GM19452 (cell line): ENCODE measurements around the gene PTPRM.

Experiments
- ATAC-seq: cut with Tn5 transposase; IDR thresholded peaks from one replicate; pipeline ENCODE4 v1.9.1; 2021; ENCODE audit not compliant: unreplicated experiment

Gene PTPRM

DNA sequence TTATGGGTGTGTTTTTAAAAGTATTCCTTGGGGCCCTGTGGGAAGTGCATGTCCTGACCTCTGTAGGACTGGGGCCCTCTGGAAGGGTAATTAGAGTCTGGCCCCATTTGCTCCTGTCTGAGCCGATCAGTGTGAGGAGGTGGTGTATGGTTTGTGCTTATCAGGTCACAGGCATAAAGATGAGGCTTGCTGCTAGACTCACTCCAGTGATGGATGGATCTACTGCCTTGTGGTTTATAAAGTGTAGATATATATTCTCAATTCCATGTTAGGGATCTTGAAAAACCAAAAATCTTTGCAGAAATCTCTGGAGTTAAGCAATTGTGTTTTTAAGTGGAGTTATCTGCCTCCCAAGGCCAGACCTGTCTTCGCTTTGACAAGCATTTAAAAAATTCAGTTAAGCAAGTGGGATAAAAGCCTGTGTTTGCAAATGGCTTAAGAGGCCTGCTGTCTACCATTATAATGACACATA, 182.4 kb downstream of the PTPRM start:
- no peak for ATAC-seq

DNA sequence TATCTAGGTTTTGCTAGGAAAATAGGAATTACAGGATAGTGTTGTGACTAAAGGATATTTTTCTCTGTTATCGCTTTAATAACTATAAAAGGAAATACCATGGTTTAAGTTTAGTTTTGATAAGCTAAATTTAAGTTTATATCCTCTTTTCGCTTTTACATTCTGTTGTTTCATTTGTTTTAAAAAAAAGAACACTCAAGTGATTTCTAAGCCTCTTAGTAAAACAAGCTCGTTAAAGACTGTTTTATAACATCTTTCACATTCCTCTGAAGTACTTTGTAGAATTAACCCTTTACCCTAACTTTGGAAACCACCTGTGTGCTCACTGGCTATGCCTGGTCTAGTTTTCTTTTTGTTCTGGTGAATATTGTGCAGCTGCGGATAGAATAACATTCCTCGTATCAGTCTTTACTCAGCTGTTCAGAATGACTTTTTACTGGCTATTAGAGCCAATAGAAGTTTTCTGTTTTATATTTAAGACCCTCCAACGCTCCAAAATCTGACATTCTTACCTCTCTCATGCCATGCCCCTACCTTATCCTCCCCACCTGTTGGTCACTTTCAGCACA, 183.1 kb downstream of the PTPRM start:
- no peak for ATAC-seq

DNA sequence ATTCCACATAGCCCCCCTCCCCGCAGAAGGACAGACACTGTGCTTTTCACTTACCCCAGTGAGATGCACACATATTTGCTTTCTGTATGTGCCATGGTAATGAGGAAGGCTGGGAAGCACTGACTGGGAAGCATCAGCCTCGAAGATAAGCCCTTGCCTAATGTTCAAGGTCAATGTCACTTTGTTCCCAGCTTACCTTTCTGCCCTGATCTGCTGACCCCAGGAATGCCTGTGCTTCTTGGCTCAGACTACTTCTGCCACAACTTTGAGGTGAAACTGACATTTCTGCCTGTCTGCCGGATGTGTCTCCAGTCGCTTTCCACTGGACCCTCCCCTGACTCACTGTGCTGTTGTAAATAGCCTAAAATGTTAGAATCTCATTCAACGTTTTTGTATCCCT, 183.8 kb downstream of the PTPRM start:
- no peak for ATAC-seq

DNA sequence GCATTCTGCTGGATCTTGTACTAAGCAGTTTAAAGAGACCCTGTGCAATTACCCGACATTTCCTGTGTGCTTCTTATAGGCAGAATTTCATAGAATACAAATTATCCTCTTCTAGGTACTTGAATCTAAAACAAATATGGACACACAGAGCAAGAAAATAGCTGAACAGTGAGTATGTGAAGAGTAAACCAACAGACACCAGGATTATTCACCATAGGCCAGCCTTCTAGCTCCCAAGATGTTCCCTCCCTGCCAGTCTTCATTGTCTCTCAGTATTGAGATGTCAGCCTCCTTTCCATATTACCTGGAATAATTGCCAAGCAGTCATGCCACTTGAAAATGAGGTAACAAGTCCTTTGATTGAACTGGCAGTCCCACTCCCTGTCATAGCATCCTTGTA, 187.1 kb downstream of the PTPRM start:
- ATAC-seq = no peak

DNA sequence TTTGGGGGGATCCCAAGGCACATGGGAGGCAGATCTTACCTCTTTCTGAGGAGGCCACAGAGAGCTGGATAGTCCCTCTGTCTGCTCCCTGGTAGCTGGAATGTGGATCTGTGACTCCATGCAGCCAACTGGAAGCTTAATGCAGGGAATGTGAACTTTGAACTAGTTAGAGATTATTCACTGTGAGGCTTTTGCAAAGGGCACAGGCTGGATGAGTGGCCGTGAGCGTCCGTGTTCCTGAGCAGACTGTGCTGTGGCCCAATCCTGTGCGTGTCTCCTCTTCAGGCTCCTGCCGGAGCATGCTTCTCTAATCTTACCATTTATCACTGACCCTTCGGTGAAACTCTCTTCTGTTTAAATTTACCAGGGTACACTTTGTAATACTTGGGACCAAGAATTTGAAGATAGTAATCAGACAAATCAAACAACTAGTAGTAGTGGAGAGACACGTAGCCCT, 187.6 kb downstream of the PTPRM start:
- no peak for ATAC-seq

DNA sequence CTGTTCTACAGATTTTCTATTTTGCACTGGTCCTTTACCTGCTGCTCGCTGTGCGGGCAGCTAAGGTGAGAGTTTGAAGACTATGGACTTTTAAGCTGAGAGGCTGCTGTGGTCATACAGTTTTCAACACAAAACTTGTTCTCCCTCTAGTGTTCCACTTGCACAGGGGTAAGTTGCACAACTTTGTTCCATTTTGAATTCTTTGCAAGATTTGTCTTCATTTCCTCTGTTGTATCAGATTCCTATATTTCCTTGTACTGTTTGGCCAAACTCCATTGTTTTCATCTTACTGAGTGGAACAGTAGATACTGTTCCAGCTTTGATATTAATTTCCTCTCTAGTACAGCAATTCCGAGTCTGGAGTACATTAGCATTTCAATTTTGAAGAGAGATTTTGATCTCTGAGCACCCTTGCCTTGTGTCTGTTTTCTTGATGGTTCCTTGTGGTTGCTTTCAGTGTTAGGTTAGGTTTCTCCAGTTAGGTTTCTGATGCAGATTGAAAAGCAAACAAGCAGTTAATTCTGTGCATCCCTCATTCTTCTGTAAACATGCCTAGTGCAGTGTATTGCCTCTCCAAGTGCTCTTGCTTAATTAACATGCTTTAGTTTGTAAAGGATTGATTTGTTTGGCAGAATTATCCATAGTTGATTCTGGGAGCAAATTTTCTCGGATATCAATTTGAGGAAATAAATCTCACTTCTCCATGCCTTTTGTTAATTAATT, 188.8 kb downstream of the PTPRM start:
- no peak for ATAC-seq

DNA sequence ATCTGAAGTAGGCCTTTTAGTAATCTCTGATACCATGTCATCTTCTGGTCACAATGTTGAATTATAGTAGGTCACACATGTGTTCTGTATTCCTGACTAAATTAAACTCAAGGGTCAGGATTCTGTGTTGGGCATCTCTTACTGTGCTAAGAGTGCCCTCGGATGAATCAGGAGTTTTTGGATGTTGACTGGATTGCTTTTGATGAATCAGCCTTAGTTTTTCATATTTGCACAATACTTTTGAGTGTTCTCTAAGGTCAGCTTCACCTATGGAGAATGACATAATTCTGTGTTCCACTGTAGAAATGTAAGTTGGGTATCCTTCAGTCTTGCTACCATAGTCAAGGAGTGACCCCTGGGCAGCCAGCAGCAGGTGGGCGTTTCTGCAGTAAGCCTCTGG, 190.1 kb downstream of the PTPRM start:
- ATAC-seq = no peak

DNA sequence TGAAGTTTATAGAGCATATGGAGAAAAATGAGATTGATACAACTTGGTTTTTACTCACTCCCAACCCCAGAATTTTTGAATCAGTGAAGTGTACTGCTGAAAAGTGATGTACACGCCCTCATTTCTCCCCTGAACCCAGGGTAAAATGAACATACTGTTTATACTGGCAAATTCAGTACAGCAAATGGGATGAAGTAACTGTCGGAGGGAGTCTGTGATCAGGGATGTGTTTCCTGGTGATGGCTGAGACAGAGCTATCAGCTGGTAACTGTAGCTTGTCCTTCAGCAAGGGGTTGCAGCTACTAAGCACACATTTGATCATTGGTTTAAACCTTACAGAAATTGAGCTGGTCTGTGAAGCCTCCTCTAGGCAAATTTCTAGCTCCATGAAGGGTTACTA, 191.6 kb downstream of the PTPRM start:
- no peak for ATAC-seq

DNA sequence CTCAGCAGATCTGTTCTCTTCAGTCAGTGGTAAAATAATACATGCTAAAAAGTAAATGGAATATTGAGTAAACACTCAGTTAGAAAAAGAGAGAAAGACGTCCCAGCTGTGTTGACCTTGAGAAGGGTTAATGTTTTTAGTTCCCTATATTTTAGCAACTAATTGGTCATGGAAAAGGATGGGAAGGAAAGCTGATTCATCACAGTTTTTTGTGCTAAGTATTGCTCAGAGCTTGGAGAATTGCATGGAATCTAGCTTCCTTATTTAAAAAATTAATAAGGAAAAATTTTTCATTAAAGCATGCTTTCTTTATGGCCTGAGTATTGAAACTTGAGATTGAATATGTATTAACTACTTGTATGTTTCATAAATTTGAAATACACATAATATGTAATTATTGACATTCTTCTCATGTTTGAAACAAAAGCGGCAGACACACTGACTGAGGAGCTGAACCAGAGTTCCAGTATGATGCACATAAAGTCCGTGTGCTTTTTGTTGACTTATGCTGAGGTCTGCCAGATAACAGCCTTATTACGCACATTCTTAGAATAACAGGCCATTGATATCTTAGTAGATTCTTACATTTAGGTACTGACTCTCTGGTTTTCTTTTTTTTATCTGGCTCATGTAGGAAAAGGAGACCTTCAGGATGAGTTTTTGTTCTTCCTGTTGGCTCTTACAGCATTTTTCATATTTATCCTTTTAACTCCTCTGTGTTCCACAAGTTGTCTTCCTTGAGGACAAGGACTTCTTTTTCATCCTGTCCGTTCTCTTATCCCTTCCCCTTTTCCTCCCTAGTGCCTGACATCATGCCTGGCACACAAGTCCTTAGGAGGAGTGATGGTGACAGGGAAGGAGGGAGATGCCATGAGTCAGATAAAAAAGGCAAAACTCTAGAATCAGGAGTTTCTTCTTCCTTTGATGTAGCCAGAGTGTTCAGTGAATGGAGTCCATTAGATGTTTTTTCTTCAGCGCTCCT, 194.1 kb downstream of the PTPRM start:
- ATAC-seq = no peak

DNA sequence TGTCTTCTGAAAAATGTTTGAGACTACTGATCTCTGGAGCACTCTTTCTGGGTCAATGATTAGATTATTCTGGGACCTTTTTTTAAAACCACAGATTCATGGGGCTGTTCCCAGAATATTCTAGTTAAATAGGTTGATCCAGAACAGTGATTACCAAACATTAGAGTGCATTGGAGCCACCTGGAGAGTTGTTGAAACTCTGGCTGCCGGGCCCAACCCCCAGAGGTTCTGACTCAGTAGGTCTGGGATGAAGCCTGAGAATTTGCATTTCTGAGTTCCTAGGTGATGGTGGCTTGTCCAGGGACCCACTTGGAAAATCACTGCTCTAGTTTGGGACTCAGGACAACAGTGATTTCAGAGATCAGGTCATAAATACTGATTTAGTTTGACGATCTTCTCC, 197.3 kb downstream of the PTPRM start:
- no peak for ATAC-seq

DNA sequence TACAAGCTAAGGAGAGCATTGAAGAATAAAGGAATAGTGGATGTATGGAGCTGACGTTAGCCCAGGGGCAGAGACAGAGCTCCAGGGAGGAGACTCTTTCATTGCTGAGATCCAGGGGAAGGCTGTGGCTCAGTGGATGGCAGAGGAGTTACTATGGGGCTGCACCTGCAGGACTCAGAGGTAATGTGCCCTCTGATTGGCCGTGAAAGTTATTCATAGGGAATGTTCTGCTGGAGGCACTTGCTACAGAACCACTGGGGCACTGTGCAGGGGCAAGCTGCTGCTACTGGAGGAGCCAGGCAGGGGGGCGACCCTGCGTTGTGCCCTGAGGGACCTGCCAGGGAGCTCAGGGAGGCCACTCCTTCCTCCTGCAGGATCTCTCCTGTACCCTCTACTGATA, 199.2 kb downstream of the PTPRM start:
- ATAC-seq = no peak

DNA sequence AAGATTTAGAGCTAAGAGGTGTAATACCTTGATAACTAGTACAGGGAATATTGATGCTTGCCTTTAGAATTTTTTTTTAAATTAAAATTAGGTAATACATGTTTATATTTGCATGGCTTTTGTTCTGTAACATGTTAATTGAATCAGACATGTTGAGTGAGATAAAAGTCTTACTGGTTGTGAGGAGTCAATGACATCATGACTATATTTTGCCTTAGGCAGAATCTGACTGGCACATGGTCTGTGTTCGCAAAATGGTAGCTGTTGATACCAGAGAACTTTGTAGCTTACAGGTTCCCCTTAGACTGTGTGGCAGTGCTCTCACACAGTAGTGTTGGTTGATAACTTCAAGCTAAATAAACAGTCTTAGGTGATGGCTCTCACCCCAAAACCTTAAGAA, 199.7 kb downstream of the PTPRM start:
- no peak for ATAC-seq

DNA sequence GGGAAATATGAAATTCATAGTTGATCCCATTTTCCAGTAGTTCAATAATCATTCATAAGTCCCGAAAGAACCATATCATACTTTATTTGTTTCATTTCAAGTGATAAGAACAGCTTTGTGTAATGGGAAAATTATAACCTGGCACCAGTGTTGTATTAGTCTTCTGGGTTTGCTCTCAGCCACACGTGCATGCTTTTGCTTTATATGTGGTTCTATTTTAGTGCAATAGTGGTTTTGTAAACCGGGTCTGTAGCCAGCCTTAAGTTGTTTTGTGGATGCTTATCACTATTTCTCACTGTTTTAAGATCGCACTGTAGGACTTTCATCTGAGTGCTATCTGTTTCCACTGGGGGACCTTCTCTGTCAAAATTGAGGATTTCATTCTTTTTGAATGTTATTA, 203.8 kb downstream of the PTPRM start:
- ATAC-seq = no peak

DNA sequence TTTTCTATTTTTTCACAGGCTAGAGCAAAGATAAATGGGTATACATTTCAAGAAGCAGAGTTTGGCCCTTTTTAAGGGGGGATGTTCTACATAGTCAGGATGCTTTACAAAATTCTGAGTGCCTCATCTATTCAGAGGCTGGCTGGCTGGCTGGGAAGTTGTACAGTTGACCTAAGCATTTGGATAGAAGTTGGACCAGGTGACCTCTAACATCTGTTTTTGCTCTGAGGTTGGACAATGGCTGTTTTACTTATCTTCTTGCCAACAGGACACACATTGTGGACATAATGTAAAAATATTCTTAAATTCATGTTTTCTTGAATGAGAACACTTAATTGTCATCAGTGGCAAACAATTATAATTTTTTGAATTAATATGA, 205.4 kb downstream of the PTPRM start:
- ATAC-seq = no peak

DNA sequence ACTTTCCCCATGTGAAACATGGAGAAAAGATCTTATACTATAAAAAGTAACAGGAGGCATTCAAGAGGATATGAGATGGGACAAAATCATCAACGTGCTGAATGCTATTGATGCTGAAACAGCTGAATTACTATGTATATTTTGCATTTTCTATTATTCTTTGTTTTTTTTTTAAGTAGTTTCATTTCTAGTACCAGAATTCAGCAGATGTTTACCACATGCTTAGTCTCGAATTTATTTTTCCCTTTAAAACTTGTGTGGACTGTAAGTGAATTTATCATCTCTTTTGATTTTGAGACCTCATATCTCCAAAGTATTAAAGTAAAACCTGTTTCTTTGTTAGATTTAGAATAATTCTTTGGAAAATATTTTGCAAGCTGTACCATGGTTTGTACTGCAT, 205.8 kb downstream of the PTPRM start:
- no peak for ATAC-seq

DNA sequence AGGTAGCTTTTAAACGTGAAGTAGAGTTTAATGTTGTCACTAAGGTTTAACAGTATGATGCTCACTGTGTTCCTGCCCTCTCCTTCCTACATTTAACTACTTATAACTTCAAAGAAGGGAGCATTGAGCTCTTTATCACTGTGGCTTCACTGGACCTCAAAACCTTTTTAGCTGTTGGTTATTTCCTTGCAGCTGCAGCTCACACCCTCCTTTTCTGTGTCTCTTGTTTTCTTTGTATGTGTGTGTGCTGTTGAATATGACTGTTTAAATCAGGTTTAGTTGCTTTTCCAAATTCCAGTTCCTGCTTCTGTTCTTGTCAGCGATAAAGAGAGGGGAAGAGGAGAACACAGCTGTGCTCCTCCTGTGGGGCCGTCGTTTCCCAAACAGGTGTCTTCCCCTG, 208.0 kb downstream of the PTPRM start:
- no peak for ATAC-seq

DNA sequence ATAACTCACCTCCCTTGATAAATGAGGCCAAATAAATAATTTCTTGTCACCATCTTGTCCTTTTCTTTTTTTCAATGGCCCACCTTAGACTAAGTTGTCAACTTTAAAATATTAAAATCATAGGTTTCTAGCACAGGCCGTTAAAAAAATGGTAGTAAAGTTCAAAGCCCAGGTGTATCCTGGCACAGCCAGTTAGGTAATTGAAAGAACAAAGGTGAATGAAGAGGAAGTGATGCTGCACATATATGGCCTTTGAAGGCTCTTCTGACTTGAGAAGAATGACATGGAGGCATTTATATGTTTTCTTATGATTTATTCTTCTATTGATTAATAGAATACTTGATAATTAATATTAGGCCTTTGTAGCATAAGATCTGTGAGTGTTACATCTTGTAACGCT, 208.7 kb downstream of the PTPRM start:
- ATAC-seq = no peak

DNA sequence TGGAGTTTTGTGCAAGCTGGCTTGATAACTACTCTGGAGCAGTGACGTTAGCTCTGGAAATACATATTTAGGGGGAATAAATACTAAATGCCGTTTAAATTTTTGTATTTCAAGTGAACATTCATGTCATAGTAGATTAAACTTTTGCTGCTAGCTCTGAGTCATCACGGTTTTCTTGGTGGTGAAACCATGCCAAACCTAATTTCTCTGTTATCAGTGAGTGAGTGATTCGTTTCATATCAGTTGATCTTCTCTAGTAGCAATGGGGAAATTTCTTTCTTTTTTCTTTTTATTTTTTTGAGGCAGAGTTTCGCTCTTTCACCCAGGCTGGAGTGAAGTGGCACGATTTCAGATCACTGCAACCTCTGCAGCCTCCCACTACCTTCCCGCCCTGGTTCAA, 211.1 kb downstream of the PTPRM start:
- no peak for ATAC-seq

DNA sequence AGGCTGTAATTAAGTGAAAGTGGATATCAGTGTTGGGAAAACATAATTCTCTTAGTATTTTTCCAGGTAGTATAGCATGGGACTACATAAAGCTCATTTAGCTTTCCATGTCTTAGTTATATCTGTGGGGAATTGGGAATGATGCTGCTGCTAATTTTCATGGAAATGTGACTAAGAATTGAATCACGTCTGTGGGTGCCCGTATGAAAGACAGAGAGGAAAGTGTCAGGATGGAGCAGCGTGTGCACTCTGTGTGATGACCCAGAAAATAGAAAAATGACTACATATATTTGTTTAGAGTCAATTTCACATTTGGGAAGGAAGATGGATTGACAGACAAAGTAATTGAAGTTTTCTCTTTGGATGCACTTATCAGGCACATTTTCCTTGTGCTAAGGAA, 212.1 kb downstream of the PTPRM start:
- no peak for ATAC-seq

DNA sequence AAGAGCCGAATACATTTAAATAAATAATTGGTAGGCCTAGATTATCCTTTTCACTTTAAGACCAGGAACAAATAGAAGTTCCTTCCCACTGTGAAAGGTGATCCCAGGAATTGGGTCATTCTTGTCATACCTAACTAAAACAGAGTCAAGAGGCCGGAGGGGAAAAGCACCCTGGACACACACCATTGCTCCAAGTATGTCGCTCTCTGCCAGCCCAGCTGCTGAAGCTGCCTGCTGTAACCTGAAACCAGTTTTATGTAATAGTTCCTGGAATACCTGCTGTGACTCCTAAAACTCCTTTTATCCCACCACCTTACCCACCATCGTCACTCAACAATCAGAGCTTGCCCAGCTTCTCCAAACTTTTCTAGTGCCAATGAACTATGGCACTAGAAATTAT, 217.1 kb downstream of the PTPRM start:
- no peak for ATAC-seq

DNA sequence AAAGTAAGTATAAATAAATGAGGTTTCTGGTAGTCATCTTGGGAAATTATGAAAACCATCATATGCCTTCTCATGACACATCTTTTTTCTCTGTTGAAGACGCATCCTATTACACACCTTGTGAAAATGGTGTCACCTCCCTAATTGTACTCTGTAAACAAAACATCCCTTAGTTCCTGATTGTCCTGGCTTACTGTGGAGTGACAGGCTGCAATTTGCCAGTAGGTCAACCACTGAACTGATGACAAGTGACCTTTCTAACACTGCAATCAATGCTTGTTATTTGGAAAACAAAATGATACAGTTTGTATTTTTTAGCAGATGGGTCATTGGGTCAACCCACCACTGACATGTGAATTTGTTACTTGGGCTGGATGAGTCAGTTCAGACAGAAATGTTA, 219.5 kb downstream of the PTPRM start:
- no peak for ATAC-seq

DNA sequence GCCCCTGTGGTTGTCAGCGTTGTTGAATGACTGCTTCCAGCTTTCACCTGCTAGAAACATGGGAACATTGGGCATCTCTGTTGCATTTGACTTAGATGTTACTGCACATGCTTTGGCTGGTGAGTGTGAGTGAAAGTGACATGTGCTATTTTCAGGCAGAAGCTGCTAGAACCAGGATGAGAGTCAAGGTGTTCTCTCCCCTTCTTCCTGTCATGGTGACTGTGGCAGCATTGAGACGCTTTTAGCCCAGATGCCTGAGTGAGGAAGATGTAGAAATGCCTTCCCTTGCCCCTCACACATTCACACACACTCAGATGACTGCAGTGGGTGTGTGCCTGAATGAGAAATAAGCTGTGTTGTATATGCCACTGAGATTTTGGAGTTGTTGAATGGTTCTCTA, 220.2 kb downstream of the PTPRM start:
- ATAC-seq = no peak
